Measurements from ENCODE around the gene PRKCH.

PRKCH gene

DNA sequence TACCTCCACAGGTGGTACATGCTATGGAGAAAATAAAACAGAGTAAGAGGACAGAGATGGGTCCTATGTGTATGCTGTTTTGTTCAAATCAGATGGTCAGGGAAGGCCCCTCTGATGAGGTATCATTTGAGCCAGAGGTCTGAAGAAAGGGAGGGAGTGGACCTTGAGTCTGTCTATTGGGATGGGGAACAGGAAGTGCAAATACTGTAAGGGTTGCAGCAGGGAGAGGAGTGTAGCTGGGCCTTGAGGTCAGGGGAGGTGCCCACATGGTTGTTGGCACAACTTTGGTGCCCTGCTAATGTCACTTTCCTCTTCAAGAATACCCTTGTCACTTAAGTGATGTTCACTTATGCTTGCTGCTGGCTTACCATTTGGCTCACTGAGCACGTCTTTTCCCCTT lies 83.3 kb downstream of the PRKCH start (continued):
- TF ChIP-seq, protein P1, sequence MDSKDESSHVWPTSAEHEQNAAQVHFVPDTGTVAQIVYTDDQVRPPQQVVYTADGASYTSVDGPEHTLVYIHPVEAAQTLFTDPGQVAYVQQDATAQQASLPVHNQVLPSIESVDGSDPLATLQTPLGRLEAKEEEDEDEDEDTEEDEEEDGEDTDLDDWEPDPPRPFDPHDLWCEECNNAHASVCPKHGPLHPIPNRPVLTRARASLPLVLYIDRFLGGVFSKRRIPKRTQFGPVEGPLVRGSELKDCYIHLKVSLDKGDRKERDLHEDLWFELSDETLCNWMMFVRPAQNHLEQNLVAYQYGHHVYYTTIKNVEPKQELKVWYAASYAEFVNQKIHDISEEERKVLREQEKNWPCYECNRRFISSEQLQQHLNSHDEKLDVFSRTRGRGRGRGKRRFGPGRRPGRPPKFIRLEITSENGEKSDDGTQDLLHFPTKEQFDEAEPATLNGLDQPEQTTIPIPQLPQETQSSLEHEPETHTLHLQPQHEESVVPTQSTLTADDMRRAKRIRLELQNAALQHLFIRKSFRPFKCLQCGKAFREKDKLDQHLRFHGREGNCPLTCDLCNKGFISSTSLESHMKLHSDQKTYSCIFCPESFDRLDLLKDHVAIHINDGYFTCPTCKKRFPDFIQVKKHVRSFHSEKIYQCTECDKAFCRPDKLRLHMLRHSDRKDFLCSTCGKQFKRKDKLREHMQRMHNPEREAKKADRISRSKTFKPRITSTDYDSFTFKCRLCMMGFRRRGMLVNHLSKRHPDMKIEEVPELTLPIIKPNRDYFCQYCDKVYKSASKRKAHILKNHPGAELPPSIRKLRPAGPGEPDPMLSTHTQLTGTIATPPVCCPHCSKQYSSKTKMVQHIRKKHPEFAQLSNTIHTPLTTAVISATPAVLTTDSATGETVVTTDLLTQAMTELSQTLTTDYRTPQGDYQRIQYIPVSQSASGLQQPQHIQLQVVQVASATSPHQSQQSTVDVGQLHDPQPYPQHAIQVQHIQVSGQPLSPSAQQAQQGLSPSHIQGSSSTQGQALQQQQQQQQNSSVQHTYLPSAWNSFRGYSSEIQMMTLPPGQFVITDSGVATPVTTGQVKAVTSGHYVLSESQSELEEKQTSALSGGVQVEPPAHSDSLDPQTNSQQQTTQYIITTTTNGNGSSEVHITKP (tag by site-specific recombination; IDR thresholded peaks at IDR 0.05), result no peak
- no peak for TF ChIP-seq RBAK (tag by site-specific recombination; IDR thresholded peaks at IDR 0.05)
- no peak for TF ChIP-seq ZFHX2 (tag by site-specific recombination; conservative IDR thresholded peaks at IDR 0.05)
- no peak for TF ChIP-seq ZNF157 (tag by site-specific recombination; IDR thresholded peaks at IDR 0.05)
- no peak for TF ChIP-seq YY1 (tag by site-specific recombination; IDR thresholded peaks at IDR 0.05)
- TF ChIP-seq ZNF843 (tag by site-specific recombination; IDR thresholded peaks at IDR 0.05), result no peak

DNA sequence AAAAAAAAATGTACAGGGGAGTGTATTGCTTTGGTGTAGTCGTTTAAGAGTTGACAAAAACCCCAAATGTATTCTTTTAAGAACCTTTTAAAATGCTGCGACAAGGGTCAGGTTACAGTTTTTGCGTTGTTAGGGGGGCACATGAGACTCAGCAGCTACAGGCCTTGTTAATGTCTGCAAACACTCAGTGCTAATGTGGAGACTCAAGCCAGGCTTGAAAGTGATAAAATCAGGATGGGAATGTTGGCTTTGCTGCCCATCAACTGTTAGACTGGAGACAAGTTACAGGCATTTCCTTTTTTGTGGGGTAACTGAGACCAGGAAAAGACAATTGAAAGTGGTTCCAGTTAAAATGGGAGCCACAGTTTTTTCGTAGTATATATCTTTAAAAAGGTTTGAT lies 84.8 kb downstream of the PRKCH start:
- ChIA-PET POLR2A (no interaction called here), CTCF (no interaction called here)
- no peak overlapping the region for H3K27ac ChIP-seq (ENCODE audit: extremely low read depth, low read depth, low read length)
- H3K9me3 ChIP-seq (ENCODE audit: control insufficient read depth, insufficient read depth, low read depth, low read length), result no peaks in the 10 kb centered on the region
- H3K4me3 ChIP-seq (ENCODE audit: low read depth, low read length), result no peak overlapping the region
- H3K4me1 ChIP-seq (ENCODE audit: control insufficient read depth, insufficient read depth, low read length), result peaks cover 13% of the 10 kb centered on the region
- H3K36me3 ChIP-seq (ENCODE audit: control insufficient read depth in 2 of 2, insufficient read depth in 1 of 2, low read length in 2 of 2), result no peaks in the 10 kb centered on the region
- TF ChIP-seq, protein P2, sequence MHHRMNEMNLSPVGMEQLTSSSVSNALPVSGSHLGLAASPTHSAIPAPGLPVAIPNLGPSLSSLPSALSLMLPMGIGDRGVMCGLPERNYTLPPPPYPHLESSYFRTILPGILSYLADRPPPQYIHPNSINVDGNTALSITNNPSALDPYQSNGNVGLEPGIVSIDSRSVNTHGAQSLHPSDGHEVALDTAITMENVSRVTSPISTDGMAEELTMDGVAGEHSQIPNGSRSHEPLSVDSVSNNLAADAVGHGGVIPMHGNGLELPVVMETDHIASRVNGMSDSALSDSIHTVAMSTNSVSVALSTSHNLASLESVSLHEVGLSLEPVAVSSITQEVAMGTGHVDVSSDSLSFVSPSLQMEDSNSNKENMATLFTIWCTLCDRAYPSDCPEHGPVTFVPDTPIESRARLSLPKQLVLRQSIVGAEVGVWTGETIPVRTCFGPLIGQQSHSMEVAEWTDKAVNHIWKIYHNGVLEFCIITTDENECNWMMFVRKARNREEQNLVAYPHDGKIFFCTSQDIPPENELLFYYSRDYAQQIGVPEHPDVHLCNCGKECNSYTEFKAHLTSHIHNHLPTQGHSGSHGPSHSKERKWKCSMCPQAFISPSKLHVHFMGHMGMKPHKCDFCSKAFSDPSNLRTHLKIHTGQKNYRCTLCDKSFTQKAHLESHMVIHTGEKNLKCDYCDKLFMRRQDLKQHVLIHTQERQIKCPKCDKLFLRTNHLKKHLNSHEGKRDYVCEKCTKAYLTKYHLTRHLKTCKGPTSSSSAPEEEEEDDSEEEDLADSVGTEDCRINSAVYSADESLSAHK (tag by site-specific recombination; IDR thresholded peaks at IDR 0.05), result no peak
- TF ChIP-seq ZNF510 (tag by site-specific recombination; IDR thresholded peaks at IDR 0.05; ENCODE audit: insufficient replicate concordance) (no peak), ZNF792 (tag by site-specific recombination; IDR thresholded peaks at IDR 0.05) (no peak), ZNF221 (tag by site-specific recombination; IDR thresholded peaks at IDR 0.05; ENCODE audit: borderline replicate concordance) (no peak), ZFP37 (tag by site-specific recombination; IDR thresholded peaks at IDR 0.05) (no peak), ZBTB6 (tag by site-specific recombination; IDR thresholded peaks at IDR 0.05) (no peak), ZNF664 (tag by site-specific recombination; IDR thresholded peaks at IDR 0.05) (no peak), ZNF175 (tag by site-specific recombination; IDR thresholded peaks at IDR 0.05) (no peak), KLF9 (tag by site-specific recombination; IDR thresholded peaks at IDR 0.05; ENCODE audit: low read depth) (no peak), ZNF302 (tag by site-specific recombination; IDR thresholded peaks at IDR 0.05; ENCODE audit: low read depth) (no peak), ZNF639 (tag by site-specific recombination; IDR thresholded peaks at IDR 0.05) (no peak), ZNF23 (tag by site-specific recombination; IDR thresholded peaks at IDR 0.05; ENCODE audit: borderline replicate concordance) (no peak), OSR2 (tag by site-specific recombination; IDR thresholded peaks at IDR 0.05) (no peak), KLF16 (tag by site-specific recombination; IDR thresholded peaks at IDR 0.05) (no peak), ZNF692 (tag by site-specific recombination; IDR thresholded peaks at IDR 0.05) (no peak), ZNF645 (tag by site-specific recombination; IDR thresholded peaks at IDR 0.05) (no peak), ZNF704 (tag by site-specific recombination; IDR thresholded peaks at IDR 0.05) (no peak), ZNF404 (tag by site-specific recombination; IDR thresholded peaks at IDR 0.05) (no peak), ZBTB20 (tag by site-specific recombination; IDR thresholded peaks at IDR 0.05) (0 out of 2 replicates have a peak, but pooled peaks have one; percentile 35), ZNF366 (tag by site-specific recombination; conservative IDR thresholded peaks at IDR 0.05) (no peak)
